ENCODE results near the gene ERCC6L2. TPM values are rescaled to one million over a fixed set of nuclear protein-coding genes. Genes with fewer than 3 reads are reported as not detected.

Gene ERCC6L2
- total RNA-seq, 1 experiment from 2014 or later = 45.4 TPM

DNA sequence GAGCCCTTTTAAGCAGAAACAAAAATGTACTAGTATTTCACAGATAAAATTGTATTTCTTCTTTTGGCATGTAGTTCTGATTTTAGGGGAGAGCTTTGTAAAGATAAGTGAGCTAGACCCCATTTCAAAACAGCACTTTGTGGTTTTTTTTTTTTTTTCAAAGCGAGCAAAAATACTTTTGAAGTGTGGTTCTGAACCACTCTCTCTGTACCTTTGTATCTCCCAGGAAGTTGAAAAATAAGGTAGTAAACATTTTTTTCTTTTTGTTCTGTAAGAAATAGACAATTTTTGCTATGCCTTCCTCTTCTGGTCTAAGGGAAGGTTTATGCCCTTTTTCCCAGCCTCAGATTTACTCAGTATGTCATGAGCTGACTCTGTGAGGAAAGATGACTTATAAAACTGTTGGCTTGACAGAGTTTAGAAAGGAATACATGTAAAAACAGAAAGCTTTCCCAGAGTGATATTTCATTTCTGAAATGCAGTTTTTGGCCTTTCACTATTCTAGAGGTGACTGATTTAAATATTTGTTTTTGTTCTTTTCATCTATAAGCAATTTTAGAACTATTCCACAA lies 12.5 kb downstream of the ERCC6L2 start:
- peaks cover 13% of the 10 kb centered on the region for H3K9me3 ChIP-seq
- Mint-ChIP-seq H3K27ac (ENCODE audit: unreplicated experiment) (no peak overlapping the region), H3K4me3 (ENCODE audit: unreplicated experiment) (no peak overlapping the region), H3K27me3 (ENCODE audit: insufficient read depth, unreplicated experiment) (no peaks in the 10 kb centered on the region), H3K4me1 (ENCODE audit: low read depth, unreplicated experiment) (no peaks in the 10 kb centered on the region), H3K9me3 (ENCODE audit: unreplicated experiment) (no peaks in the 10 kb centered on the region), H3K36me3 (ENCODE audit: insufficient read depth, unreplicated experiment) (peaks cover 35% of the 10 kb centered on the region)
- H3K36me3 ChIP-seq (ENCODE audit: control insufficient read depth, insufficient read depth, low read length) = no peaks in the 10 kb centered on the region
- BruUV-seq (replicated peaks) = no TSS peak
- POLR2A ChIA-PET = no interaction called here
- no peaks in the 10 kb centered on the region for H3K4me1 ChIP-seq
- no peak for DNase-seq
- no peaks in the 10 kb centered on the region for H3K27me3 ChIP-seq (replicated peaks; ENCODE audit: control insufficient read depth, insufficient read depth, low read length)
- TF ChIP-seq, protein P1, sequence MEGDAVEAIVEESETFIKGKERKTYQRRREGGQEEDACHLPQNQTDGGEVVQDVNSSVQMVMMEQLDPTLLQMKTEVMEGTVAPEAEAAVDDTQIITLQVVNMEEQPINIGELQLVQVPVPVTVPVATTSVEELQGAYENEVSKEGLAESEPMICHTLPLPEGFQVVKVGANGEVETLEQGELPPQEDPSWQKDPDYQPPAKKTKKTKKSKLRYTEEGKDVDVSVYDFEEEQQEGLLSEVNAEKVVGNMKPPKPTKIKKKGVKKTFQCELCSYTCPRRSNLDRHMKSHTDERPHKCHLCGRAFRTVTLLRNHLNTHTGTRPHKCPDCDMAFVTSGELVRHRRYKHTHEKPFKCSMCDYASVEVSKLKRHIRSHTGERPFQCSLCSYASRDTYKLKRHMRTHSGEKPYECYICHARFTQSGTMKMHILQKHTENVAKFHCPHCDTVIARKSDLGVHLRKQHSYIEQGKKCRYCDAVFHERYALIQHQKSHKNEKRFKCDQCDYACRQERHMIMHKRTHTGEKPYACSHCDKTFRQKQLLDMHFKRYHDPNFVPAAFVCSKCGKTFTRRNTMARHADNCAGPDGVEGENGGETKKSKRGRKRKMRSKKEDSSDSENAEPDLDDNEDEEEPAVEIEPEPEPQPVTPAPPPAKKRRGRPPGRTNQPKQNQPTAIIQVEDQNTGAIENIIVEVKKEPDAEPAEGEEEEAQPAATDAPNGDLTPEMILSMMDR (IDR thresholded peaks at IDR 0.05; ENCODE audit: insufficient read depth in 1 of 2, low read depth in 1 of 2, low read length in 1 of 2, severe bottlenecking in 1 of 2, unreplicated experiment in 1 of 2) = no peak
- H3K4me3 ChIP-seq (ENCODE audit: low read depth, low read length) = no peak overlapping the region
- intact Hi-C loops (cut with micrococcal nuclease; ENCODE audit: unreplicated experiment) = no loop called here
- CTCF ChIA-PET = interaction anchor here (0.5 kb wide), 1 partner anchor 733 kb away, joined by 3 read pairs; no protein-coding TSS in a partner anchor

DNA sequence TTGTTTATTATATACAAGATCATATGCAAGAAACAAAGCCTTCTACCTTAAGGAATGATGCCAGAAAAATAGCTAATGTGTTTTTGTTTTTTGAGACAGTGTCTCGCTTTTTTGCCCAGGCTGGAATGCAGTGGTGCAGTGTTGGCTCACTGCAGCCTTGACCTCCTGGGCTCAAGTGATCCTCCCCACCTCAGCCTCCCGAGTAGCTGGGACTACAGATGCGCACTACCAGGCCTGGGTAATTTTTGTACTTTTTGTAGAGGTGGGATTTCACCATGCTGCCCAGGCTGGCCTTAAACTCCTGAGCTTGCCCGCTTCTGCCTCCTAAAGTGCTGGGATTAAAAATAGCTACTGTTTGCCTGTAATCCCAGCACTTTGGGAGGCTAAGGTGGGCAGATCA lies 15.1 kb downstream of the ERCC6L2 start:
- no peak for DNase-seq
- no peaks in the 10 kb centered on the region for H3K27me3 ChIP-seq (replicated peaks; ENCODE audit: control insufficient read depth, insufficient read depth, low read length)
- CTCF ChIA-PET = no interaction called here
- Mint-ChIP-seq H3K4me1 (ENCODE audit: low read depth, unreplicated experiment) (no peaks in the 10 kb centered on the region), H3K27ac (ENCODE audit: unreplicated experiment) (no peak overlapping the region), H3K4me3 (ENCODE audit: unreplicated experiment) (no peak overlapping the region), H3K36me3 (ENCODE audit: insufficient read depth, unreplicated experiment) (peaks cover 17% of the 10 kb centered on the region), H3K9me3 (ENCODE audit: unreplicated experiment) (peaks cover under 1% of the 10 kb centered on the region), H3K27me3 (ENCODE audit: insufficient read depth, unreplicated experiment) (no peaks in the 10 kb centered on the region)
- intact Hi-C loops (cut with micrococcal nuclease; ENCODE audit: unreplicated experiment) = no loop called here
- peaks cover 13% of the 10 kb centered on the region for H3K9me3 ChIP-seq
- no peaks in the 10 kb centered on the region for H3K4me1 ChIP-seq
- H3K4me3 ChIP-seq (ENCODE audit: low read depth, low read length) = no peak overlapping the region
- no TSS peak for BruUV-seq (replicated peaks)
- TF ChIP-seq, protein P1 (IDR thresholded peaks at IDR 0.05; ENCODE audit: insufficient read depth in 1 of 2, low read depth in 1 of 2, low read length in 1 of 2, severe bottlenecking in 1 of 2, unreplicated experiment in 1 of 2) = no peak
- POLR2A ChIA-PET = no interaction called here
- H3K36me3 ChIP-seq (ENCODE audit: control insufficient read depth, insufficient read depth, low read length) = no peaks in the 10 kb centered on the region

DNA sequence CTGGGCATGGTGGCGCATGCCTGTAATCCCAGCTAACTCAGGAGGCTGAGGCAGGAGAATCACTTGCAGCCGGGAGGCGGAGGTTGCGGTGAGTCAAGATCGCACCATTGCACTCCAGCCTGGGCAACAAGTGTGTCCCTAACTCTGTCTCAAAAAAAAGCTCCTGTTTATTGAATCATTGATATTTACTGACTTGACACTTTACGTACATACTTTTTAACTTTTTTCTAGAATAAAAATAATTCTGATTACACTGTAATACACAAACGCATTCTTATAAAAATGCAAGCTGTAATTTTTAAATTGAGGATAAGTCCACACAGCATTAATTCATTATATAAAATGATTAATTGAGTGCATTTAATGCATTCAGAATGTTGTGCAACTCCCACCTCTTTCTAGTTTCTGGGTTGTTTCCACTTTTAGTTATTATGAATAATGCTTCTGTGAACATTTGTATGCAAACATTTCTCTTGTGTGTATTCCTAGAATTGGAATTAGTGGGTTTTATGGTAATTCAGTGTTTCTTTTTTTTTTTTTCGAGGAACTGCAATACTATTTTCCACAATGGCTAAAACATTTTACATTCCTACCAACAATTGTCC lies 15.7 kb downstream of the ERCC6L2 start:
- TF ChIP-seq, protein P1 (IDR thresholded peaks at IDR 0.05; ENCODE audit: insufficient read depth in 1 of 2, low read depth in 1 of 2, low read length in 1 of 2, severe bottlenecking in 1 of 2, unreplicated experiment in 1 of 2) = no peak
- POLR2A ChIA-PET = no interaction called here
- Histone ChIP-seq H3K4me1 (no peaks in the 10 kb centered on the region), H3K36me3 (ENCODE audit: control insufficient read depth, insufficient read depth, low read length) (no peaks in the 10 kb centered on the region), H3K9me3 (peaks cover 13% of the 10 kb centered on the region), H3K27me3 (replicated peaks; ENCODE audit: control insufficient read depth, insufficient read depth, low read length) (no peaks in the 10 kb centered on the region), H3K4me3 (ENCODE audit: low read depth, low read length) (no peak overlapping the region)
- Mint-ChIP-seq H3K9me3 (ENCODE audit: unreplicated experiment) (peaks cover 7% of the 10 kb centered on the region), H3K4me3 (ENCODE audit: unreplicated experiment) (no peak overlapping the region), H3K36me3 (ENCODE audit: insufficient read depth, unreplicated experiment) (peaks cover 11% of the 10 kb centered on the region), H3K27ac (ENCODE audit: unreplicated experiment) (no peak overlapping the region), H3K27me3 (ENCODE audit: insufficient read depth, unreplicated experiment) (no peaks in the 10 kb centered on the region), H3K4me1 (ENCODE audit: low read depth, unreplicated experiment) (no peaks in the 10 kb centered on the region)
- BruUV-seq (replicated peaks) = no TSS peak
- CTCF ChIA-PET = no interaction called here
- intact Hi-C loops (cut with micrococcal nuclease; ENCODE audit: unreplicated experiment) = no loop called here
- DNase-seq = no peak
